Activated T-cell treated with anti-CD3 and anti-CD28 coated beads for 48 hours (primary cell): ENCODE measurements around the gene C1QL1.

Experiments
- DNase-seq: peaks from one replicate; pipeline ENCODE4 v3.0.0-alpha.2; 2020; ENCODE audit warnings: low read depth

Gene C1QL1

GRCh38 chr17:44989552-44990138 is 21.5 kb upstream of the C1QL1 start:
- DNase-seq, result no peak

GRCh38 chr17:44988044-44988942 is 20.2 kb upstream of the C1QL1 start:
- DNase-seq, result no peak

- DNase-seq, result no peak
These were observed 15.5 kb upstream of the C1QL1 start for GRCh38 chr17:44983563-44983962.

- DNase-seq, result no peak
These were observed 14.1 kb upstream of the C1QL1 start for GRCh38 chr17:44982113-44982702.

- no peak for DNase-seq
These were observed 13.3 kb upstream of the C1QL1 start for GRCh38 chr17:44981221-44981968.

GRCh38 chr17:44979426-44979995 is 11.4 kb upstream of the C1QL1 start:
- DNase-seq, result no peak

GRCh38 chr17:44978807-44979206 is 10.7 kb upstream of the C1QL1 start:
- DNase-seq, result no peak

- no peak for DNase-seq
These were observed 9.9 kb upstream of the C1QL1 start for GRCh38 chr17:44977814-44978550.

- no peak for DNase-seq
These were observed 9.0 kb upstream of the C1QL1 start for GRCh38 chr17:44977065-44977464.

- DNase-seq, result no peak
These were observed 8.1 kb upstream of the C1QL1 start for GRCh38 chr17:44976206-44976605.

- DNase-seq, result no peak
These were observed 4.8 kb upstream of the C1QL1 start for GRCh38 chr17:44972953-44973352.

- peak; percentile 58 for DNase-seq
These were observed 3.8 kb upstream of the C1QL1 start for GRCh38 chr17:44971776-44972483.

- DNase-seq, result no peak
These were observed 2.1 kb upstream of the C1QL1 start for GRCh38 chr17:44970136-44970741.

- DNase-seq, result no peak
These were observed 1.2 kb upstream of the C1QL1 start for GRCh38 chr17:44969144-44969780.

GRCh38 chr17:44967907-44968224 is 237 bp downstream of the C1QL1 start:
- DNase-seq, result no peak

GRCh38 chr17:44967026-44967906 is 837 bp downstream of the C1QL1 start:
- no peak for DNase-seq

GRCh38 chr17:44966348-44967025 is 1.6 kb downstream of the C1QL1 start:
- DNase-seq, result no peak

GRCh38 chr17:44965481-44966234 is 2.4 kb downstream of the C1QL1 start:
- DNase-seq, result no peak
